ENCODE data around the gene CDH20.

- TF ChIP-seq CTCF (conservative IDR thresholded peaks at IDR 0.05; ENCODE audit: low read depth, low read length) (no peak), POLR2A (IDR thresholded peaks at IDR 0.05; ENCODE audit: low read depth, low read length) (no peak), RCOR1 (IDR thresholded peaks at IDR 0.05; ENCODE audit: insufficient replicate concordance, low read length) (no peak), ELK1 (IDR thresholded peaks at IDR 0.05; ENCODE audit: borderline replicate concordance, low read depth, low read length) (no peak)
Measured at GRCh38 chr18:61337527-61337926, 4.3 kb downstream of the CDH20 start.
